WTC11 (cell line): ENCODE data around the gene TOP2B. TPM values are rescaled to one million over a fixed set of nuclear protein-coding genes. Genes with fewer than 3 reads are reported as not detected.

ENCODE experiments used
- ATAC-seq: fragments of 200-7000 bp; cut with Tn5 transposase; 2 replicates; pipeline ENCODE4 v1.10.0; 2021; ENCODE audit warnings: mild to moderate bottlenecking, moderate library complexity
- CTCF ChIA-PET: fragments of 300-600 bp; sonication (Branson Sonifier 250); formaldehyde crosslinking; loops from one replicate; lab custom pipeline; 2021; ENCODE audit warnings: antibody characterized with exemption; lab: Charles Lee
- POLR2A ChIA-PET: fragments of 350-600 bp; sonication (Branson Sonifier 250); formaldehyde crosslinking; loops from one replicate; lab custom pipeline; 2021; ENCODE audit warnings: antibody characterized with exemption; lab: Charles Lee
- DNase-seq: peaks from one replicate; pipeline ENCODE4 v3.0.0; 2021; ENCODE audit warnings: low spot score
- H3K27ac Mint-ChIP-seq: 2 replicates; pipeline ENCODE4 v1.8.0; 2021; ENCODE audit warnings: mixed read lengths
- H3K27me3 Mint-ChIP-seq: 2 replicates; pipeline ENCODE4 v1.8.0; 2021; ENCODE audit warnings: low read depth, mild to moderate bottlenecking, moderate library complexity, mixed read lengths
- H3K36me3 Mint-ChIP-seq: 2 replicates; pipeline ENCODE4 v1.8.0; 2021; ENCODE audit warnings: mixed read lengths
- H3K4me1 Mint-ChIP-seq: 2 replicates; pipeline ENCODE4 v1.8.0; 2022; ENCODE audit warnings: mixed read lengths
- H3K4me3 Mint-ChIP-seq: 2 replicates; pipeline ENCODE4 v1.8.0; 2021; ENCODE audit warnings: mild to moderate bottlenecking, moderate library complexity, mixed read lengths
- H3K9me3 Mint-ChIP-seq: 2 replicates; pipeline ENCODE4 v1.8.0; 2021; ENCODE audit warnings: mixed read lengths
- CBFB ChIP-seq: sonication (generic); formaldehyde crosslinking; IDR thresholded peaks from 2 replicates; pipeline ENCODE4 v1.8.1; 2022; ENCODE audit warnings: mild to moderate bottlenecking, low read depth, missing genetic modification reagents
- CDX4 ChIP-seq: fragments of 250-450 bp; sonication (Bioruptor Pico); IDR thresholded peaks from 2 replicates; pipeline ENCODE4 v1.9.0; 2021; ENCODE audit warnings: moderate library complexity, mild to moderate bottlenecking, inconsistent platforms, borderline replicate concordance
- CREB1 ChIP-seq: sonication (generic); formaldehyde crosslinking; IDR thresholded peaks from 2 replicates; pipeline ENCODE4 v1.8.0; 2023; ENCODE audit warnings: mild to moderate bottlenecking, missing genetic modification reagents
- E2F1 ChIP-seq: sonication (generic); formaldehyde crosslinking; IDR thresholded peaks from 2 replicates; pipeline ENCODE4 v1.8.0; 2022; ENCODE audit warnings: mild to moderate bottlenecking, missing genetic modification reagents
- E2F4 ChIP-seq: sonication (generic); formaldehyde crosslinking; IDR thresholded peaks from 2 replicates; pipeline ENCODE4 v1.8.1; 2022; ENCODE audit warnings: low read depth, mild to moderate bottlenecking, moderate library complexity, missing genetic modification reagents, borderline replicate concordance
- E2F5 ChIP-seq: sonication (generic); formaldehyde crosslinking; IDR thresholded peaks from 2 replicates; pipeline ENCODE4 v1.8.1; 2022; ENCODE audit warnings: mild to moderate bottlenecking, moderate library complexity, missing genetic modification reagents
- JUN ChIP-seq: sonication (generic); formaldehyde crosslinking; IDR thresholded peaks from 2 replicates; pipeline ENCODE4 v1.8.0; 2023; ENCODE audit warnings: mild to moderate bottlenecking, missing genetic modification reagents
- PRDM15 ChIP-seq: sonication (generic); formaldehyde crosslinking; IDR thresholded peaks from 2 replicates; pipeline ENCODE4 v1.8.0; 2022; ENCODE audit warnings: missing genetic modification reagents
- RELA ChIP-seq: sonication (generic); formaldehyde crosslinking; IDR thresholded peaks from 2 replicates; pipeline ENCODE4 v1.8.1; 2022; ENCODE audit warnings: missing genetic modification reagents, mild to moderate bottlenecking, borderline replicate concordance
- ZBTB21 ChIP-seq: sonication (generic); formaldehyde crosslinking; IDR thresholded peaks from 2 replicates; pipeline ENCODE4 v1.8.1; 2023; ENCODE audit warnings: mild to moderate bottlenecking, missing genetic modification reagents, borderline replicate concordance
- ZNF512 ChIP-seq: sonication (generic); formaldehyde crosslinking; IDR thresholded peaks from 2 replicates; pipeline ENCODE4 v1.8.1; 2022; ENCODE audit warnings: missing genetic modification reagents, borderline replicate concordance
- ZNF532 ChIP-seq: fragments of 250-450 bp; sonication (Bioruptor Pico); IDR thresholded peaks from 2 replicates; pipeline ENCODE4 v1.9.0; 2021; ENCODE audit warnings: mild to moderate bottlenecking, borderline replicate concordance
- total RNA-seq: library from RNA; stranded (reverse); gene quantifications from 3 replicates; pipeline ENCODE4 v1.2.3, GENCODE V29; 2021

TOP2B gene
- total RNA-seq, 1 experiment from 2014 or later: 151 TPM

GRCh38 chr3:25611193-25611592 is 53.5 kb downstream of the TOP2B start:
- no peak overlapping the region for H3K27ac Mint-ChIP-seq
- no peaks in the 10 kb centered on the region for H3K4me1 Mint-ChIP-seq
- POLR2A ChIA-PET: no interaction called here
- no peaks in the 10 kb centered on the region for H3K9me3 Mint-ChIP-seq
- no peak overlapping the region for H3K4me3 Mint-ChIP-seq
- TF ChIP-seq CDX4 (CRISPR knock-in tag) (no peak), PRDM15 (CRISPR knock-in tag) (no peak), ZBTB21 (no peak), JUN (CRISPR knock-in tag) (no peak)
- no peaks in the 10 kb centered on the region for H3K27me3 Mint-ChIP-seq
- peaks cover 61% of the 10 kb centered on the region for H3K36me3 Mint-ChIP-seq
- DNase-seq: no peak
- CTCF ChIA-PET: no interaction called here
- ATAC-seq: no peak

GRCh38 chr3:25610779-25611178 is 53.9 kb downstream of the TOP2B start:
- DNase-seq: no peak
- ATAC-seq: no peak
- Mint-ChIP-seq H3K27me3 (no peaks in the 10 kb centered on the region), H3K9me3 (no peaks in the 10 kb centered on the region), H3K4me3 (no peak overlapping the region), H3K36me3 (peaks cover 64% of the 10 kb centered on the region), H3K4me1 (no peaks in the 10 kb centered on the region), H3K27ac (no peak overlapping the region)
- no peak for TF ChIP-seq E2F4 (CRISPR knock-in tag)
- TF ChIP-seq CREB1 (CRISPR knock-in tag): no peak
- no peak for TF ChIP-seq E2F1 (CRISPR knock-in tag)
- no peak for TF ChIP-seq ZNF532 (CRISPR knock-in tag)
- no peak for TF ChIP-seq CBFB (CRISPR knock-in tag)
- no peak for TF ChIP-seq ZNF512 (CRISPR knock-in tag)
- no peak for TF ChIP-seq E2F5 (CRISPR knock-in tag)
- no peak for TF ChIP-seq RELA
- TF ChIP-seq PRDM15 (CRISPR knock-in tag): no peak
- ChIA-PET POLR2A (no interaction called here), CTCF (no interaction called here)
